D341Med (cell line): Measurements from ENCODE around the gene ODF2.
"Not testable (repeated sequence)": the region's sequence is repeated elsewhere in the genome, so short reads cannot be mapped to it uniquely, and the experiment has no call there.

Source experiments
- DNase-seq: peaks from one replicate; pipeline ENCODE4 v3.0.0; 2012; ENCODE audit warnings: low spot score

The ODF2 gene

GRCh38 chr9:128484686-128485413, 29.0 kb downstream of the ODF2 start:
- DNase-seq: no peak

- DNase-seq: no peak
Measured at GRCh38 chr9:128485414-128485855, 29.6 kb downstream of the ODF2 start.

DNA sequence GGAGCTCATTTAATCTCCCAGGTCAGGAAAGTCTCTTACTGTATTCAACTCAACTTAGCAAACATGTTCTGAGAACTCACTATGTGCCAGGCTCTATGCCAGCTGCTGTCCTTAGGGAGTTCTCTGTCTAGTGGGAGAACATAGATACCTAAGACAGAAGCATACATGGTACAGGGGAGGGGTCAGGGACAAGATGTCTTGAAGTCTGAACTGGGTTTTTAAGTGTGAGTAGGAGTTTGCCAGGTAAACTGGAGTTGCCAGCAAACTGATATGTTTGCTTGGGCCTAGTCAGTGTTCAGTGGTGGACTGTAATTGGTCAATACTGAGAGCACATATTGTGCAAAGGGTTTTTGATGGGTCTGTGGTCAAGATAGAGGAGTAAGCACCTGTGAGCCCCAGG, 30.4 kb downstream of the ODF2 start:
- no peak for DNase-seq

DNA sequence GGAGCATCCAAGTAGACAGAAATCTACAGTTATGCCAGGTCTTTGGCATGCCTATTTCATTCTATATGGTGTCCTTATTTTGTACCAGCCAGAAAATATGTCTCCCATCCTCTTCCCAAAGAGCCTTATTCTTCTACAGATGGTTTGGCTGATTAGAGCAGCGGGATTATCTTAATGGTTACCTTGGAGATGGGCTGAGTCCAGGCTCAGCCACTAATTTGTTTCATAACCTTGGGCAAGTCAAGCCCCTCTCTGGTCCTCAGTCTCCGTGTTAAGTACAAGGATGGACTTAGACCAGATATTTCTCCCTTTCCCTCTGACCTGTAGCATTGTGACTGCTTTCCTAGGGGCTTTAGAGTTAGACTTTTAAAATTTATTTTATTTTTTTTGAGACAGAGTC, 37.6 kb downstream of the ODF2 start:
- peak; percentile 68 for DNase-seq

DNA sequence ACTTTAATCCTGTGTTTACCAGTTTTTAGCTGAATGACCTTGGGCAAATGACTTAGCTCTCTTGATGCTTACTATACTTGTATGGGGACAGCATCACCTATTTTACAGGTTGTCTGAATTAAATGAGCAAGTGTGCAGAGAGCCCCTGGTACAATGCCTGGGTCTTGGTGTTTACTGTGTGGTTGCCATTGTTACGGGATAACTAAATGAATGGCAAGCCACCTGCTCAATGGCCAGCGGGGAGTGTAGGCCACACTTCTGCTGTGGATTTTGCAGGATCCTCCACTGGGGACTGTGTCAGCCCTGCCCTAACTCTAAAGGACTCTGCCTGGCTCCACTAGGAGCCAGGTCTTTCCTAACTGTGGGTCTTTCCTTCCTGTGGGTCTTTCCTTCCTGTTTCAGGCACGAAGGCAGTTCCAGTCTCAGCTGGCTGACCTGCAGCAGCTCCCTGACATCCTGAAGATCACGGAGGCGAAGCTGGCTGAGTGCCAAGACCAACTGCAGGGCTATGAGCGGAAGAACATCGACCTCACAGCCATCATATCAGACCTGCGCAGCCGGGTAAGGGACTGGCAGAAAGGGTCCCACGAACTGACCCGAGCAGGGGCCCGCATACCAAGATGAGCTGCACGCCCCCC, 38.4 kb downstream of the ODF2 start:
- DNase-seq: no peak

GRCh38 chr9:128494746-128495129, 38.9 kb downstream of the ODF2 start:
- DNase-seq: no peak

- no peak for DNase-seq
Measured at GRCh38 chr9:128495296-128495695, 39.5 kb downstream of the ODF2 start.

GRCh38 chr9:128495804-128496417, 40.1 kb downstream of the ODF2 start:
- no peak for DNase-seq

DNA sequence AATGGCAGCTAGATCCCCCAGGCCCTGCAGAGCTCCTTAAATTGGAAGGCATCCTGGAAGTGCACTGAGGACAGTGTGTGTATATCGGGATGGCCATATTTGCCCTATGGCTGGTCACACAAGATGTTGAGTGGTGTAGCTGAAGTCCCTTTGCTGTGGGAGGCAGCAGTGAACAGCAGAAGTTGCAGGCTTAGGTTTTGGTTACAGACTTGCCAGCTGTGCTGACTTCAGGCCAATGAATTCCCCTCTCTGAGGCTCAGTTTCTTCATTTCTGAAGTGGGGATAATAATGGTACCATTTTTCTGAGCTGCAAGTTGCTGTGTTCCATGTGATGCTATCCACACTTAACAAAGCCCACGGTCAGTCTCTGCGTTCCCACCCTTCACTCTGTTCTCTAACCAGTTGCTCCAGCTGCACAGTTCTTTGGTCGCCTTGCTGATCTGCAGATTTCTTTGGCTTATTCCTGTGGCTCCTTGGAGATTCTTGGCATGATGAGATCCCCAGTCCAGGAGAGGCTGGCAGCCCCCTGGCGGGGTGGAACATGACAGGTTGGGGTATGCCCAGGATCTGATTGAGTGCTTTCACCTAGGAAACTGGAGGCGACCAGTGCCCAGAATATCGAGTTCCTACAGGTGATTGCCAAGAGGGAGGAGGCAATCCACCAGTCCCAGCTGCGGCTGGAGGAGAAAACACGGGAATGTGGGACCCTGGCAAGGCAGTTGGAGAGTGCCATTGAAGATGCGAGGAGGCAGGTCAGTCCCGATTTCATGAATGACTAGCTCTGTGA, 42.2 kb downstream of the ODF2 start:
- DNase-seq: no peak

GRCh38 chr9:128498911-128499310, 43.1 kb downstream of the ODF2 start:
- no peak for DNase-seq

DNA sequence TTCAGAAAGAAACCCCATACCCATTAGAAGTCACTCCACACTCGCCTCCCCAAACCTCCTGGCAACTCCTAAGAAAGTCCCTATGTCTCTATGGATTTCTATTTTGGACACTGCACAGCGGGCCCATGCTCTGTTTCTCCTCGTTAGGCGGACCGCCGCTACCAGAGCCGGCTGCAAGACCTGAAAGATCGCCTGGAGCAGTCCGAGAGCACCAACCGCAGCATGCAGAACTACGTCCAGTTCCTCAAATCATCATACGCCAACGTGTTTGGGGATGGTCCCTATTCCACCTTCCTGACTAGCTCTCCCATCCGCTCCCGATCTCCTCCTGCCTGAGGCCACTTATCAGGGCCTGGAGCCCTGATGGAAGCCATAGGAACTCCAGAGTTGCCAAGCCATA, 44.1 kb downstream of the ODF2 start:
- no peak for DNase-seq

- not testable (repeated sequence) for DNase-seq
Measured at GRCh38 chr9:128503415-128503825, 47.6 kb downstream of the ODF2 start.

GRCh38 chr9:128503870-128504269, 48.1 kb downstream of the ODF2 start:
- no peak for DNase-seq

DNA sequence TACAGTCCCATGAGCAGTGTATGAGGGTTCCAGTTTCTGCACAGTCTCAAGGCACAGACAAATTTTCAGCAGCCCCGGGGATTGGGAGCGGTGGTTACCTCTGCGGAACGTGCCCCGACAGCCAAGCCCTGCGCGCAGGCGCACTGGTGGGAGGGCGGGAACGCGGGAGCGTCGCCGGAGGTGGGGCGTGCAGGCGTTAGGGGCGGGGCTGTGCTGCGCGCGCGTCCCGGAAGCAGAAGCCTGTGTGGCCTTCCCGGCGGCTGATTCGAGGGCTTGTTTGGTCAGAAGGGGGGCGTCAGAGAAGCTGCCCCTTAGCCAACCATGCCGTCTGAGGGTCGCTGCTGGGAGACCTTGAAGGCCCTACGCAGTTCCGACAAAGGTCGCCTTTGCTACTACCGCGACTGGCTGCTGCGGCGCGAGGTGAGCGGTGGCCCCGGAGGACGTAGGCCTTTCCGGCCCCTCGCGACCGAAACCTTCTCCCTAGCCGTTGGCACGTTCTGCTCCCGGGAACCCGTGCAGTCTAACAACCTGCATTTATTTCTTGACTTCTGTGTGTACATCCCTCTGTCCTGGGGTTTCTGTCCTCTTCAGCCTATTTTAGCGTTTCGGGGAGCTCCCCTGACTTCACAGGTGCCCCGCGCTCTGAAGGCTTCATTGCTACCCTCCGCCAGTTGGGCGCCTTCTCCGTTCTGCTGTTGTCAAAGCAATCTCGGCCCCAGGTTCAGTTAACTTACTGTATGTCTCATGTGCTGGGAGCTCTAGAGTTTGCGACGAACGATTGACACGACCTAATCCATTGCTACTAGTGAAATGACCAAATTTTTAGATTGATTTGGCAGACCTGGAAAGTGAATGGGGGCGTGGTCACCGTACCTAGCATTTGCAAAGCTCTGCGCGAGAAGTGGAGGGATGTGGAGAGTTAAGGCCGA, 48.9 kb downstream of the ODF2 start, which contains the start of gene GLE1:
Gene GLE1 (plus strand): TSS at position 235 of the 929 bp plus-strand sequence. CDS start 87 bp downstream, at position 322.
- DNase-seq: peak; percentile 100

DNA sequence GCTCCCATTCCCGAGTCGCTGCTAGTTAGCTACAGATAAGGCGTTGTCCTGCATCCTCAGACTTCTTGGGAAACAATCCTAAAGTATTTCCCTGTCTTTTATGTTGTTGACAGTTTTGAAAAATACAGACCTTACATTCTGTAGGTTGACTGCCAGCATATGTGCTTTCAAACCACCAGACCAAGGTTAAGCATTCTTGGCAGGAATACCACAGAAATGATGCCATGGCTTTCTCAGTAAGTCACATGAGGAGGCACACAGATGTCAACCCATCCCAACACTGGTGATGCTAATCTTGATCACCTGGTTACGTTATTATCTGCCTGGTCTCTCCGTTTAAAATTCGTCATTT, 49.6 kb downstream of the ODF2 start:
- DNase-seq: no peak

DNA sequence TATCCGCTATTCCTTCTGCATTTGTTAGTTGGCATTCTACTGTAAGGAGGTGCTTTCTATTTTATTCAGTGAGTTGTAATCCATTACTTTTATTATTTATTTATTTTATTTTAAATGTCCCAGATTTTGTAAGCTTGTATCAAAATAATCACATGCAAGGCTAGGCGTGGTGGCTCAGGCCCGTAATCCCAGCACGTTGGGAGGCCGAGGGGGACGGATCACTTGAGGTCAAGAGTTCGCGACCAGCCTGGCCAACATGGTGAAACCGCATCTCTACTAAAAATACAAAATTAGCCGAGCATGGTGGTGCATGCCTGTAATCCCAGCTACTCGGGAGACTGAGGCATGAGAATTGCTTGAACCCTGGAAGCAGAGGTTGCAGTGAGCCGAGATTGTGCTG, 50.1 kb downstream of the ODF2 start:
- DNase-seq: not testable (repeated sequence)

- DNase-seq: no peak
Measured at GRCh38 chr9:128512820-128513219, 57.0 kb downstream of the ODF2 start.

DNA sequence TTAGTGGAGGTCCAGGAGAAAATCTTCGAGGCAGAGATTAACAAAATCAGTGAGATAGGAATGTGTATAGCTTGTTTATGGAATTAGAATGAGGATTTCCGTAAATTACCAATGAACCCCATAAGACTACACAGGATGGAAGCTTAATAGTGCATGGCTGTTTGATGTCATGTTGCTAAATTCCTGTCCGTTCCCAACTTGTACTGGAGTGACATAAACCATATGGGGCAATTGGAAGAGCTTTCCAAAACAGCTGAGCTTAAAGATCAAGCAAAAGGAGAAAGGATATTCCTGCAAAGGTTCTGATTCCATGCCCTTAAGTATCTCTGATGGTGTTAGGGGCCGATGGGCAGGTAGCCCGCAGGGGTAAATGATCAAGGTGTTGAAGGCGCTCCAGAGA, 66.2 kb downstream of the ODF2 start:
- DNase-seq: no peak

DNA sequence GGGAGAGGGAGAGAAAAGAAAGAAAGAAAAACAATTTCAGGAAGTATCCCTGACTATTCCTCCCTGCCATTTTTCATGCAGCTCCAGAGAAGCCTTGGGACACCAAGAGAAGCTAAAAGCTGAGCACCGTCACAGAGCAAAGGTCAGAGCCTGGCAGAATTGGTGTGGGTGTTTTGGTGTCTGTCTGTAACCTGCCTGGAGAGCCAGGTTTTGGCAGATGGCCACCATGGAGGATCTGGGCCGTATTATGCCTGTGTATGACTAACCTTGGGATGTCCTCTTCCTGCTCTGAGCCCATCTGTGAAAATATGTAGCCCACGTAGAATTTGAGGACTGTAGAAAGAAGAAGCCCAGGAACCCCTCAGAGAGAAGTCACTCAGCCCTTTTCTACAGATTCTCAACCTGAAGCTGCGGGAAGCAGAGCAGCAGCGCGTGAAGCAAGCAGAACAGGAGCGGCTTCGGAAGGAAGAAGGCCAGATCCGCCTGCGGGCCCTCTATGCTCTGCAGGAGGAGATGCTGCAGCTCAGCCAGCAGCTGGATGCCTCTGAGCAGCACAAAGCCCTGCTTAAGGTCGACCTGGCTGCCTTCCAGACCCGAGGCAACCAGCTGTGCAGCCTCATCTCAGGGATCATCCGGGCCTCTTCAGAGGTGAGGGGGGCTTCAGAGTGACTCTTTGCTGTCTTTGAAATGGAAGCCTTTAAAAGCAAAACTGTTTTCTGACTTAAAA, 67.6 kb downstream of the ODF2 start:
- DNase-seq: peak; percentile 91

DNA sequence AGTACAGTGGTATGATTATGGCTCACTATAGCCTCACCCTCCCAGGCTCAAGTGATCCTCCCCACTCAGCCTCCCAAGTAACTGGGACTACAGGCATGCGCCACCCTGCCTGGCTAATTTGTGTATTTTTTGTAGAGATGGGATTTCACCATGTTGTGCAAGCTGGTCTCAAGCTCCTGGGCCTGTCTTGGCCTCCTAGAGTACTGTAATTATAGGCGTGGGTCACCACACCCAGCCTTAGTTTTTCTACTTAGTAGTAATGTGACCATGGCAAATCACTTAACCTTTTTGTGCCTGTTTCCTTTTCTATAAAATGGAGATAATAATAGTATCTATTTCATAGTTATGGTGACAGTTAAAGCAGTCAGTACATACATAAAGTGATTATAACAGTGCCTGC, 70.9 kb downstream of the ODF2 start:
- no peak for DNase-seq
